Activated CD8-positive, alpha-beta memory T cell treated with anti-CD3 and anti-CD28 coated beads, Interleukin-2, amount 50 U/mL, for 4 hours (primary cell): ENCODE measurements around the gene PAQR7.

Experiments
- DNase-seq: peaks from one replicate; pipeline ENCODE4 v3.0.0-alpha.2; 2020

The PAQR7 gene

DNA sequence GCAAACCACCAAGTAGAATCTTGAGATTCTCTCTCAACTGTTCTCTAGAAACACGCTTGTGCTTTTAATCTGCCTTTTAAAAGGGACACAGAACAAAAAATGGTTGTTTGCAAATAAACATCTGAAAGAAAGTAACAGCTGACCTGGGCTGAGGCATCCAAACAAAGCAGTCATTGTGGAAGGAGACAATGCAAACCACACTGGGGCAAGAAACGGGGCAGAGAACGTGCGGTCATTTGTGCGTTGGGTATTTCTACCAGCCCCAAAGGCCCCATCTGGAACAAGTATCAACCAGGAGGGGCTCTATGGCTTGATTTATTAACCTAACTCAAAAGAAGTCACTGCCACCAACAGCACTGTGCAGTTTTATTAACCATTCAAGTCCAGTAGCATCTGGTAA is 24.7 kb upstream of the PAQR7 start:
- DNase-seq = no peak

DNA sequence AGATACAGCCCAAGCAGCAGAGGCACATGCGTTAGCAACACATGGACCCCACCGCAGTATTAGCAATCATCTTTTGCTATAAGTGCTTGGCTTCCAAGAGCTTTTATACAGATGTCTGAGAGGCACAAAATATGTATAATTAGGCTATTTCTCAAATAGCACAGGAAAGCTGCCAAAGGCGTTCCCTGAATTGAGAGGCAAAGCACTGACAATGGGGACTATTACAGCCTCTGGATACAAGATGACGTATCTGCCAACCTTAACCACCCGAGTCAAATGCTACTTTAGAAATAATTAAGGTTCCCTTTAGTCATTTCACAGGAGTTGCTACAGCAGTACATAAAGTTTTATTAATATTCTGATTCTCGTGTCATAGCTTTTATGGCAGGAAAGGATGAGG is 24.3 kb upstream of the PAQR7 start:
- no peak for DNase-seq

GRCh38 chr1:25898223-25899015 is 22.9 kb upstream of the PAQR7 start:
- no peak for DNase-seq

GRCh38 chr1:25897754-25898153 is 22.2 kb upstream of the PAQR7 start:
- no peak for DNase-seq

DNA sequence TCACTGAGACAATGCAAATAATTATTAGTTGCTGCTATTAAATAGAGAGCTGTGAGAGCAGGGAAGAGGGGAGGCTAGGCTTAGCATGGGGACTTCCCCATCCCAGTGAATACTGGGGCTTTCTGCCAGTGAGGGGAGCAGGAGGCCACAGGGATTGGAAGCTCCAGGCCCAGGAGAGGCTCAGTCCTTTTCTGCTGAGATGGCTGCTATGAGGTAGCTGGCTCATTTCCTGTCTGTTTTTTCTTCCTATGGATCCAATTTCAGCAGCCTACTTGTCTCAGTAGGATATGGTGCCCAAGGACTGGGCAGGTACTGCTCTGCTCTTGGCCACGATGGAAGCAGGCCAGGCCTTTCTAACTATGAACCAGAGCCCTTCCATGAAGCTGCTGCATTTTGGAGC is 20.8 kb upstream of the PAQR7 start:
- no peak for DNase-seq

GRCh38 chr1:25895365-25895990 is 20.0 kb upstream of the PAQR7 start:
- peak; percentile 90 for DNase-seq

DNA sequence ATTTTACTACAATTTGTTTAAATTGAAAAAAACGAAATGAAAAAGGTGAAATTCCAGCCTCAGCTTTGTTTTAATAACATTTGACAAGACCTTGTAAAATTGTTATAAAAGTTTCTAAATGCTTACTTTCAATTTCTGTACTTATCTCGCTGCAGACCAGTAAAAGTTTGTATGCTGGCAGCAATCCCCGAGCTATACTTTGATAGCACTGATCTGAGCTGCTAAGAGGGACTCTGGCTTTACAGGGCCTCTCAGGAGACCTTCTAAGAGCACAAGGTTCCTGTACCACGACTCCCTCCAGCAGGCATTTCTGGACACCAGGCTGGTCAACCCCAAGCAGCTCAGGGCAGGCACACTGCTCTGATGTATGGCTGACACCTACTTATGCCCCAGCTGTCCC is 17.6 kb upstream of the PAQR7 start:
- DNase-seq = no peak

- DNase-seq = no peak
Measured at GRCh38 chr1:25891606-25892005, 16.1 kb upstream of the PAQR7 start.

- no peak for DNase-seq
Measured at GRCh38 chr1:25890239-25891034, 14.9 kb upstream of the PAQR7 start.

GRCh38 chr1:25889470-25889869 is 14.0 kb upstream of the PAQR7 start:
- no peak for DNase-seq

DNA sequence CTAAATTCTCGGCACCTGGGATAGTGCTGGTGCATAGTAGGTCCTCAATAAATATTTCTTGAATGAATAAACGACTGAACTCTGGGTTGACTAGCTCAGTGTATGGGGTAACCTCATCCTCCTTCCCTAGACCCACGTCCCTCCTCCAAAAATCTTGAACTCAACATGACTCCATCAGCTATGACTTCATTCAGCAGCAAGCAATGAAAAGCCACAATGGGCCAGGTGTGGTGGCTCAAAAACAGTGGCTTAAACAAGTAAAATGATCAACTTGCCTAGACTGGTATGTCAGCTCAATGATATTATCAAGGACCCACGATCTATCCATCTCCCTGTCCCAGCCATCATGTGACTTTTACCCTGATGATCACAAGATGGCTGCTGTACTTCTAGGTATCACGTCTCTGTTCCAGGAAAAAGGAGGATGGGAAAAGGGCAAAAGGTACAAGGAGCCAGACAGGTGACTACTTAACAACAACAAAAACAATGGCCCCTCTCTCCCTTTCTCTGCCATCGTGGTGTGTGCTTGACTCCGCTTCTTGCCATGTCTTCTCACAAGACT is 13.0 kb upstream of the PAQR7 start:
- DNase-seq = no peak

DNA sequence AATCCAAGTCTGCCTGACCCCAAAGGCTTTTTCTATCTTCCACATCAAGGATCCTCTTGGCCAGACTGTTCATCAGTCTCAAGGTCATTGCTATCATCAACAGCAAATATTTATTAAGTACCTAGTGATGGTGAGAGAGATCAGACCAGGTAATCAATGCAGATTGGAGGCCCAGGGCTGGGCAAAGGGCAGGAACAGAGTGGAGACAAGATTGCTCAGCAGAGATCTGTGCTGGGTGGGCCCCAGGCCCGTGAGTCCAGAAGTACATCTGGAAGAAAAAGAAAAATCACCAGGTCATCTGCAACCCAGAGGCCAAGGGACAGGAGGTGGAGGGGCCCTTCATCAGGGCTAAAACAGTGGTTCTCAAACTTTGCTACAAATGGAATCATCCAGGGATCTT is 10.1 kb upstream of the PAQR7 start:
- DNase-seq = no peak

DNA sequence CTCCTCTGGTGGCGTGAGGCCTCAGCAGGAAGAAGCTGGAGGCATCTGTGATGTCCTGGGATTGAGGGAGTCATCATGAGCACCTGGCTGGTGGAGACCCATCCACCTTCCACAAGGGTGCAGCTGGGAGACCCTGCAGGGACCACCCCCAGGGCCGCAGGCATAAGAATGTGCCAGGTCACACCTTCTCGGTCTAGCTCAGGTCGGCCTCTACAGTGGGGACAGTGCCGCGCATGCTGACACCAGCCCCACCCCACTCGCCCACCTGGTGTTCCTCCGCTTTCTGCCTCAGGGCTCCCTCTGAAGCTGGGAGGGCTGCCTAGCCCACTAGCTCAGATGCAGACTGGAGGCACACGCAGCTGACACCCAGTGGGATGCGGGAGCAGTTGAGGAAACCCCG is 5.8 kb upstream of the PAQR7 start:
- DNase-seq = no peak

GRCh38 chr1:25880518-25880917 is 5.0 kb upstream of the PAQR7 start:
- no peak for DNase-seq

GRCh38 chr1:25879675-25880074 is 4.2 kb upstream of the PAQR7 start:
- no peak for DNase-seq

GRCh38 chr1:25878690-25879089 is 3.2 kb upstream of the PAQR7 start:
- no peak for DNase-seq

GRCh38 chr1:25877155-25877554 is 1.6 kb upstream of the PAQR7 start:
- no peak for DNase-seq

DNA sequence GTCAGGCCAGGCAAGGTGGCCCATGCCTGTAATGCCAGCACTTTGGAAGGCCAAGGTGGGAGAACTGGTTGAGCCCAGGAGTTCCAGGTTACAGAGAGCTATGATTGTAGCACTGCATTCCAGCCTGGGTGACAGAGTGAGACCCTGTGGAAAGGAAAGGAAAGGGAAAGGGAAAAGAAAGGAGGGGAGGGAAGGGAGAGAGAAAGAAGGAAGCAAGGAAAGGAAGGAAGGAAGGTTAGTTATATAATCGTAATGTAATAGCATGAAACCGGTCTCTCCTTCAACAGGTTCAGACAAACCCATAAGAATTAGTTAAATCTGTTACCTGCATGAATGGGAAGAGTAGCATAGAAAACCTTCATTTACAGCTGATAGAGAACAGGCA is 1.2 kb upstream of the PAQR7 start:
- DNase-seq = no peak

- DNase-seq = peak; percentile 41
Measured at GRCh38 chr1:25875856-25876692, 566 bp upstream of the PAQR7 start.

DNA sequence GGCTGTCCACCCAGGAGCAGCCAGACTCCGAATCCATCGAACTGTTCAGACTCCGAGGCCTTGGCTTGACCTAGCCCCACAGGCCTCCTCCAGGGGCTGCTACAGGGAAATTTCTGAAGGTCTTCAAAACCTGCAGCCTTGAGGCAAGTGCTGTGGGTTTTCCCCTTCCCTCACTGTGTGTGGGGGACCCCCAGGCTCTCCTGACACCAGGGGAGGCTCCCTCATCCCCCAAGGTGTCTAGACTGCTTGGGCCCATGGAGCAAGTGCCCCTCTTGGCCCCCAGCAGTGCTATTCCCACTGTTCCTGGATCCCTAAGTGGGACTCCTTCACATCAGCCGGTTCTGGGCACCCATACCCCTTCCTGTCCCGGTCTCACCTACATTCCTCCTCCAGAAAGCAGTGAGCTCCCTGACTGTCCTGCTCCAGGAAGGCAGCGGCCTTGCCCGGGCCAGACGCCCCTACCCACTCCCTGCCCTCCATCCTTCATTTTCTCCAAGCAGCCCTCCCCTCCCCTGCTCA is 814 bp downstream of the PAQR7 start:
- no peak for DNase-seq

DNA sequence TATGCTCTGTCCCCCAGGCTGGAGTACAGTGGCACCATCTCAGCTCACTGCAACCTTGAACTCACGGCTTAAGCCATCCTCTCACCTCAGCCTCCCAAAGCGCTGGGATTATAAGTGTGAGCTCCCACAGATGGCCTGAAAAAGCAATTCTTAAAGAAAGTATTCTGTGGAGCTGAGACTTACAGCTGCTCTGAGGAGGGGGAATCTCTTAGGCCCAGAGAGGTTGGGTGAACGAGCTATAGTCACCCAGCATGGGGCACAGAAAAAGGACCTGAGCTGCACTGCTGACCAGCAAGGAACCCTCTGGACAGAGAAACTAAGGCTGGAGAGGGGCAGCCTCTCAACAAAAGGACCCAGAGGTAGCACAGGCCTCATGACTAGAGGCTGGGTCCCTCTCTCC is 1.3 kb downstream of the PAQR7 start:
- DNase-seq = no peak

DNA sequence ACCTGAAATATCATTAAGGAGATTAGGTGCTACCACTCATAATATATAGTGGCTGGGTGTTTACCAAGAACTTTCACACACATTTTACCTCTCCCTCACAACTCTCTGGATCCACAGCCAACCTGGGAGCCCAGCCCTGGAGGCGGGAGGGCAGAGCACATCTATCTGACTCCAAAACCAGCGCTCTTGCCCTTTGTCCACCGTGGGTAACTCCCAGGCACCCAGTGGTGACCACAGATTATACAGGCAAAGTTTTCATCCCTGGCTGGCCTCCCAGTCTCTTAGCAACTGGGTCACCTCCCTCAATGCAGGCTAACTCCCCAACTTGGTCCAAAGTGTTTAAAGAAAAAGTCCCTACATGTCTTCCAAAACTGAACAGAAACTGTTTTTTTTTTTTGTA is 2.4 kb downstream of the PAQR7 start:
- DNase-seq = no peak

GRCh38 chr1:25872713-25873112 is 2.8 kb downstream of the PAQR7 start:
- no peak for DNase-seq
